SIG-M5 treated with dmso at 0.1 percent for 504 hours (cell line): ENCODE results near the gene CBLIF.
"Not testable (repeated sequence)": the region's sequence is repeated elsewhere in the genome, so short reads cannot be mapped to it uniquely, and the experiment has no call there.

Source experiments
- DNase-seq: peaks from one replicate; lab custom pipeline; 2025; ENCODE audit not compliant: unreplicated experiment; lab: John Stamatoyannopoulos, UW

CBLIF gene

GRCh38 chr11:59845399-59845798 lies at the start of gene CBLIF:
Gene CBLIF, minus strand, starts transcription at chr11:59845499. Its CDS starts 46 bp downstream, at chr11:59845453.
- no peak for DNase-seq

GRCh38 chr11:59894616-59895015 lies 49.3 kb upstream of the CBLIF start:
- DNase-seq: no peak

- no peak for DNase-seq
Observed at GRCh38 chr11:59891781-59892181, 46.5 kb upstream of the CBLIF start.

GRCh38 chr11:59887156-59887555 lies 41.9 kb upstream of the CBLIF start:
- DNase-seq: not testable (repeated sequence)

DNA sequence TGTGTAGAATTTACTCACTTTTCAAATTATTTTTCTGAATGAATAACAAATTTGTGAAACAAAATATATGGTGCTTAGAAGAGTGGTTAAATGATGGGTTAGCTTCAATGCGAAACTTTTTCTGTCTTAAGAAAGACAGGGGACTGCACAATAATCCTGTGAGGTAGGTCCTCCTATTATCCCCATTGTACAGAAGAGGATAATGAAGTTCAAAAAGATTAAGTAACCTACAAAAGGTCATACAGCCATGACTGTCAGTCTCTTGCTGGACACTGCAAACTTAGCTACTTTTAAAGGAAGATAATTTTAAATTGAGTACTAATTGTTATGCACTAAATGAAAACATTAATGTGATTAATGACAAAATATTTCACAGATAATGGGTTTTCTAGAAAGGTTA lies 38.3 kb upstream of the CBLIF start:
- DNase-seq: no peak

DNA sequence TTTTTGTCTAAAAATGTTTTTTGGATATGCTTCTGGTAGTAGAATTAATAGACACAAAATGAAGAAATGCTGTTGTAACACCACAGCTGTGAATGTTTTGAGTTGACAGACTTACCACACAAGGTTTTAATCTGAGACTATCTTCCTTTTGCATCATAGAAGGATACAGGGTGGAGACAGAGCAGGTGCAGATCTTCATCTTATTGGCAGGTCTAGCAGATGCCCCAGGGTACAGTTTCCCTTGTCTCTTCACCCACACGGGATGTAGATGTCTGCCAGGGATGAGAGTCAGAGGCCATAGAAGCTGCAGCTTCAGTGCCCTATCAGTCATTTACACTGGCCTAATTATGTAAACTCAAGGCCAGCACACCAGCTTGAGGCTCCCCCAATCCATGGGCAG lies 34.3 kb upstream of the CBLIF start:
- DNase-seq: no peak

DNA sequence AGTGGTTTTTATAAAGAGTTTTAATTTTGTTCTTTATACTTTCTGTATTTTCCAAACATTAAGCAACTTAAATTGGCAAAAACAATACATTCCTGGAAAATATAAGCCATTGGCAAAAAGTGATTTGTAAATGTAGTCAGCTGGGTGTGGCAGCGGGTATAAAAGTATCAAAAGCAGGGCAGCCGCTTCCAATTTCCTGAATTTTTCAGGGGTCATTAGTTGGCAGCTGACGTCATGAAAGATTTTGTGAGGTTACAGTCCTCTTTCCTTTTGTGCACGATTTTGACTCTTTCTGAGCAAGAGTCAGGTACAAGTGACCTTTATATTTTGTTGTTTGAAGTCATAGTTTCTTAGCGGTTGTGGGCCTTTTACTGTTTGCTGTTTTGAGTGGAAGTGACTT lies 33.3 kb upstream of the CBLIF start, which contains the start of gene OOSP3:
OOSP3 (plus strand) TSS at position 208 of the 400 bp plus-strand sequence; CDS start at position 235, 27 bp downstream.
- no peak for DNase-seq

DNA sequence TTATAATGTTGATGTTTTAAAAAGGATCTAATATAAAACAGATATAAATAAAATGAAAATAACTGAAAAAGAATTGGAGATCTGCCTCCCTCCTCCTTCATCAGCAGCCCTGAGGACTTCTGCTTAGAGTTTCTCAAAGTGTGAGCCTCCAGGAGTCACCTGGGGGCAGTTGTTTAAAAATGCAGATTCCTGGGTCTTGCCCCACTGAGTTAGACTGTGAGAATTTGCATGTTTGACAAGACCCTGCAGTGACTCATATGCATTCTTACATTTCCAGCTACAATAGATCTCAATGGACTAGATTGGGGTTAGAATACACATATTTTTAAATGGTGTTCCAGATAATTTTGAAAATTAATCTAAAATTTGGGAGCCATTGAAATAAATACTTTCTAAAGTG lies 32.5 kb upstream of the CBLIF start:
- DNase-seq: no peak

- no peak for DNase-seq
Observed at GRCh38 chr11:59877325-59877724, 32.0 kb upstream of the CBLIF start.

DNA sequence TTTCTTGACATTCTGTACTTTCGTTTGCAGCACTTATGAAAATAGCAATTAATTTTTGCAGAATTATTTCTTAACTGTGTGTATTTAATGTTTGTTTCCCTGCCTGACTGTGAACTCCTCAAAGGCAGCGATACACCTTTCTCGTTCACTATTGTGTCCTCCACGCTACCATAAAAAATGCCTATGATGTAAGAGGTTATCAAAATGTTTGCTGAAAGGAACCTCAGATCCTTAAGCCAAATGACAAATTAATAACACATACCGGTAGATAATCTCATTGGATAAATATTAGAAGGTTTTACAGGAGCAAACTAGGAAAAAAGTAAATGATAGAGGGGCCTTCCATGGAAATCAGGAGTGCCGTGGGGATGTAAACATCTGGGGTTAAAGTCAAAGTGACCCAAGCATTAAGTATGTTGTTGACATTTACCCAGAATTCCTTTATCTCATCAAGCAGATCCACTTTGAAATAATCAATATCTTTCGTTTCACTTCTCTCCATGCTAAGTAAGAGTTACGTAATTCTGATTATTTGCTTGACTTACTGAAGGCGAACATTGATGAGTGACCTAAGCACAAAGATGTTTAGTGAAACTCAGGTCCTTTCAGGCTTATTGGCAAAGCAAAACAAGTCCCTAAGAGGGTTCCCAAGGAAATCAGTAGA lies 30.7 kb upstream of the CBLIF start:
- DNase-seq: no peak

DNA sequence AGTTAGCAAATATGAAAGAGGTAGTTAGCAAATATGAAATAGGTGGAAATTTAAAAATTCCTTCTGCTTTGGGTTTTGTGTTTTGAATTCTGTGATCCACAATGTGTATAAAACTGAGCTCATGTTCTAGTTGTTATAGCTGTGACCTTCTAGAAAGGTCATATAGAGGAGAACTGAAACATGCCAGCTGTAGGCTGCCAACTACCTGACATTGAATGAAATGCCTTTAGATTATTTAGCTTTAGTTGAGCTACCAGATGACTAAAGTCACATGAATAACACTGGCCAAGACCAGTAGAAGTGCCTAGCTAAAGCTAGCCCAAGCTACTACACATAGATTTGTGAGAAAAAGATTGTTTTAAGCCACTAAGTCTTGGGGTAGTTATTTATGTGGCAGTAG lies 26.8 kb upstream of the CBLIF start:
- no peak for DNase-seq

GRCh38 chr11:59867946-59868345 lies 22.6 kb upstream of the CBLIF start:
- no peak for DNase-seq

DNA sequence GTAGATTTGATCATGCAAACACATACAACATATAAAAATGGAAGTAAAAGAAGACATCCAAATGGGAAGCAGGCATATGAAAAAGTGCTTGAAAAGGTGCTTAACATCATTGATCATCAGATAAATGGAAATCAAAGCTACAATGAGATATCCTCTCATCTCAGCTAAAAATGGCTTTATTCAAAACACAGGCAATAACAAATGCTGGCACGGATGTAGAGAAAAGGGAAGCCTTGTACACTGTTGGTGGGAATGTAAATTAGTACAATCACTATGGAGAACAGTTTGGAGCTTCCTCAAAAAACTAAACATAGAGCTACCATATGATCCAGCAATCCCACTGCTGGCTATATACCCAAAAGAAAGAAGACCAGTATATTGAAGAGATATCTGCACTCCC lies 21.5 kb upstream of the CBLIF start:
- DNase-seq: no peak

DNA sequence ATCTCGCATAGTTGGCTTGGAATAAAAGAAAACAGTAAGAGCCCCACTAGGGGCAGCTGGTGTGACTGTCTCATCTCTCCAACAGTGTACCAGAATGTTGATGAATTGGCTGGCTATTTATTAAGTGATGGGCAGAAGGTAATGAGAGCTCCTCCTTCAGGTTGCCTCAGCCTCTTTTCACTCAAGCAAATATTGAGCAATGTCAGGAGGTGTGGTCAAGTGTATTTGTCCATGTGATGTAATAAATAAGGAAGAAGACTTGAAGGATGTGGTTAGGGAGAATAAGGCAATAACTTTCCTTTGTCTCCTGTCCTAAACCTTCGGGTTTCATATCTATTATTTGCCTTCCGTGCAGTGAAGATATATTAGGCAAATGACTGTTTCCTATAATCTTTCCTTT lies 21.1 kb upstream of the CBLIF start, which contains the start of gene TCN1:
TCN1 (minus strand) TSS at position 91 of the 400 bp plus-strand sequence; CDS start at position 74, 17 bp downstream.
- DNase-seq: peak; percentile 90

- no peak for DNase-seq
Observed at GRCh38 chr11:59865031-59865430, 19.7 kb upstream of the CBLIF start.

- peak; percentile 43 for DNase-seq
Observed at GRCh38 chr11:59862252-59862651, 17.0 kb upstream of the CBLIF start.

DNA sequence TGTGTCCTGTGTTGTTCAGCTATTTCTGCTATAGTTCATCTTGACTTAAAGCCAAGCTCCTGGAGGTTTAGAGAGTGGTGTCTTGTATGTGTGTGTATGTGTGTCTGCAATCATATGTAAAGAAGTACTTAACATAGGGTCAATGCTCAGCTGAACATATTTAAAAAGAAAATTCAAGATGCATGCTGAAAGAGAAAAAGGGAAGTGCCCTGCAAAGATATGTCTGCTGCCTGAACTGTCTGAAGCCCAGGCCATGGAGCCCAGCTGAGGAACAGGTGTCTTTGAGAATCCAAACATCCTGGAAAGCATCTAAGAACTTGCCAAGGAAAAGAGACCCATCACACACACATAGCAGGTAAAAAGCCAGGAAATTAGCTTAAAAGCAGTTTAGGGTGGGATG lies 14.4 kb upstream of the CBLIF start:
- peak; percentile 5 for DNase-seq

GRCh38 chr11:59857439-59858434 lies 12.4 kb upstream of the CBLIF start:
- DNase-seq: peak; percentile 22

DNA sequence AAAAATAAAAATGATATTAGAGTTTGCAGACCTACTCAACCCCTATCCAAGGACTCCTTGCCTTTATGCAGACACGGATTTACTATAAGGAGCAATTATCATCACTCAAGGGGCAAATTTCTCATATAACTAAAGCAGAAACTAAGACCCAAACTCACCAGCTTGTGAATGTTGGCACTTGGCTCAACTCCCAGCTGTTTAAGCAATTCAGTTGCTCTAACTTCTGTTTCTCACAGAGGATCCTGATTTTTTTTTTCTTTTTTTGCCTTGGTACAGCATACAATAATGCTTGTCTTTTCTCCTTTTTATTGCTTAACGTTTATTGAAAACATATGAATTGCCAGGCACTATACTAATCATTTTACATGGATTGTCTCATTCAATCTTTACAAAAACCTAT lies 9.6 kb upstream of the CBLIF start:
- DNase-seq: no peak

- not testable (repeated sequence) for DNase-seq
Observed at GRCh38 chr11:59851416-59851815, 6.1 kb upstream of the CBLIF start.

- not testable (repeated sequence) for DNase-seq
Observed at GRCh38 chr11:59849551-59849950, 4.3 kb upstream of the CBLIF start.

DNA sequence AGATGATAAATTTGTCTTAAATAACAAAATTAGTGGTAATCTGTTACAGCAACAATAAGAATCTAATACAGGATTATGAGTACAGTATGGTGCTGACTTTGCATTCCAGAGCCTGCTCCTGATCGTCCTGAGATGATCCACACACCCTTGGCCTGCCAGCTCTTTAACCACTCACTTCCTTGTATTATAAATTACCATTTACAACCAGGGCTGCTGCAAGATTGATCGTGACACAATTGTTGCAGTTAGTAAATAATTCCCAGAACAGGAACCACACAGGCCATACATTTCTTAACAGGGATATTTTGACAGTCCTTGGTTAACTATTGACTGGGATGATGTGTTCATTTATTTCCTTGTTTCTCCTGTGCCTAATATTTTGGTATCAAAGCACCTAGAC lies 3.8 kb upstream of the CBLIF start:
- DNase-seq: no peak
